GM21528 (cell line): ENCODE results near the gene HAGHL.
"Not testable (repeated sequence)": the region's sequence is repeated elsewhere in the genome, so short reads cannot be mapped to it uniquely, and the experiment has no call there.

Experiments
- ATAC-seq: cut with Tn5 transposase; IDR thresholded peaks from one replicate; pipeline ENCODE4 v1.9.1; 2021; ENCODE audit warnings: mild to moderate bottlenecking, moderate library complexity; ENCODE audit not compliant: unreplicated experiment, low FRiP score

HAGHL gene

GRCh38 chr16:766820-767640, 40.1 kb downstream of the HAGHL start:
- no peak for ATAC-seq

GRCh38 chr16:767743-768235, 40.9 kb downstream of the HAGHL start:
- no peak for ATAC-seq

- ATAC-seq: no peak
Observed at GRCh38 chr16:768428-768827, 41.5 kb downstream of the HAGHL start.

GRCh38 chr16:769184-769784, 42.4 kb downstream of the HAGHL start:
- no peak for ATAC-seq

GRCh38 chr16:769934-770333, 43.0 kb downstream of the HAGHL start:
- ATAC-seq: no peak

- ATAC-seq: no peak
Observed at GRCh38 chr16:770411-770810, 43.5 kb downstream of the HAGHL start.

- no peak for ATAC-seq
Observed at GRCh38 chr16:772959-773358, 46.1 kb downstream of the HAGHL start.

- ATAC-seq: no peak
Observed at GRCh38 chr16:774086-775001, 47.4 kb downstream of the HAGHL start.

- ATAC-seq: no peak
Observed at GRCh38 chr16:775236-775796, 48.4 kb downstream of the HAGHL start.

GRCh38 chr16:776298-776697, 49.4 kb downstream of the HAGHL start:
- not testable (repeated sequence) for ATAC-seq

GRCh38 chr16:776824-777223, 49.9 kb downstream of the HAGHL start:
- no peak for ATAC-seq

GRCh38 chr16:777826-778225, 50.9 kb downstream of the HAGHL start:
- ATAC-seq: no peak

- ATAC-seq: no peak
Observed at GRCh38 chr16:778447-778846, 51.5 kb downstream of the HAGHL start.

- no peak for ATAC-seq
Observed at GRCh38 chr16:778909-779527, 52.1 kb downstream of the HAGHL start.
